ENCODE measurements around the gene CFAP47.
A peak's percentile ranks its signal among the peaks of the same experiment; 100 is the strongest.
"Not testable (repeated sequence)": the region's sequence is repeated elsewhere in the genome, so short reads cannot be mapped to it uniquely, and the experiment has no call there.

The CFAP47 gene, protein sequence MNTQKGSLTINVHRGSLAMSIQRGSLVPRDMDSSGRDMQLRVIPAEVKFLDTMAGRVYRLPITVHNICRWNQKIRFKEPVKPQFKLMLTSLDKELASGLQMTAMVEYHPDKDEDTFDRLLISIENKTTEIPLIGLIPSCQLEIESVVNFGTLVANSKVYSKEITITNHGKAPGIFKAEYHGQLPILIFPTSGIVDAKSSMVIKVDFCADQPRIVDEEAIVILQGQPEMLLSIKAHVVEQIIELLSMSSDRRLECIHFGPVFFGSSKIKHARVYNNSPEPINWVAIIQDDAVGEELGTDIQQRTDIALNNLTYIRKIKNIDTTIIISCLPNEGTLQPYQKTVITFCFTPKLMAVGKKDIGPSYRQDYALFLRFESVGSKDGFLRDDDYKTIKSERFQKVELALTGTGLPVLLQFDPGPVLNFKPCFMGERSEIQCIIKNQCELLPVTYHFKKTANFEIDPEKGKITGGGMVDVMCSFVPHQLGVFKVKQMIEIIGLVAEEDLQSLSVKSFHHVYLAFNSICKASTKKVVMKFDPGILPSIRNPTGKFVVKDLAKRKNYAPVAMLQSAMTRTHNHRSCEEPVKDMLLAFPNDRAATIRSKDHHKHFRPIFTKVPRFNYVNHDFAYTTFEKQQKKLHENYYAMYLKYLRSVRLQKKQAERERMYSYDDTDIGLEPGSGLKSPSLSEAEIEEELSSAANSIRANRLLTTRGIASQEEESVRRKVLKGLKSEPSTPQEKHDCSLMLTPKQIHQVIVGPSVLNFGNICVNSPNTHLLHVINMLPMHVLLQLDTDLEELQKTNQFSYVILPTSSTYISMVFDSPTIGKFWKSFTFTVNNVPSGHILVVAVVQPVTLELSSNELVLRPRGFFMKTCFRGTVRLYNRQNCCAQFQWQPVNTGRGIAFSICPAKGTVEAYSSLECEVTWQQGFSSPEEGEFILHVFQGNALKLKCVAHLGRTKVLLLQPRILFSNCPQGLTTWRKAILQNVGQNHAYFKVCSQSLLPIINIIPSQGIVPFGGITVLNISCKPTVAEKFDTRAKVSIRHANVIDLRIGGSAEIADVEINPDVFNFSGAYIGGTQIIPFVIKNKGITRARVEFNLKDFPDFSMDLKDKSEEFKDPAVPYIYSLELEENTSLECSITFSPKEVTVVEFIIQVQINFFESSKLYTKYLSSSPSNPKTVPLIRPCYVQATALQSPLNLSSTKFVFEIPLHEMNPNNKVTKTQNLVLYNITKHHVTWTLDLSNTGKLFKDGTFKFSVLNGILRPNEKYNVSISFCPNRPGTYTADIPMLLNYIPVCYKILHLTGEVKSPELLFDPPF (N-terminal part only)

DNA sequence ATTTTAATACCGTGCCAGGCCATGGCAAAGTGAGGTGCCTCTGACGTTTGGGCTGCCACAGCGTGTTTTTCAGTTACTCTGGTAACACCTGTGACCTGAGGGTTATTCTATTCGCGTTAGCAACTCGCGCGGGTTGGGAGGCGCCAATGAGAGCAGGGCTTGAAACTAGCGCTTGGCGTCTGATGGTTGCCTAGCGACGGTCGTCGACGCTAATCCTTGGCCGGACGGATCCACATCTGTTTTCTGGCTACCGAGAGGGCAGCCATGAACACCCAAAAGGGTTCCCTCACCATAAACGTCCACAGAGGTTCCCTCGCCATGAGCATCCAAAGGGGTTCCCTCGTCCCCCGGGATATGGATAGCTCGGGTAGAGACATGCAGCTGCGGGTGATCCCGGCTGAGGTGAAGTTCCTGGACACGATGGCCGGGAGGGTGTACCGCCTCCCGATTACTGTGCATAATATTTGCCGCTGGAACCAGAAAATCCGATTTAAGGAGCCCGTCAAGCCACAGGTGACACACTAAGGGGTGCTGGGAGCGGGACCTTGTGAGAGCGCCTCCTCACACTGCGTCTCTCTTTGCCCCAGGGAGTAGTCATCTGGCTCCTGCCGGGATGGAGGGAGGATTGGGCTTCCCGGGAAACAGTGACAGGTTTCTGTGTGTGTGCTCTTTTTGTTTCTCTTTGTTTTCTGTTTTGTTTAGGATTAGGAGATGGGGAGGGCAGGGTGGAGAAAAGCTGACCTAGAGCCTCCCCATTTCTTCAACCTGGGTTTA, at the start of gene CFAP47:
TSS of gene CFAP47 (plus strand) at position 199 of the 774 bp plus-strand sequence. CDS start at position 265, 66 bp downstream.
- no peak for DNase-seq (ENCODE audit: low spot score)

DNA sequence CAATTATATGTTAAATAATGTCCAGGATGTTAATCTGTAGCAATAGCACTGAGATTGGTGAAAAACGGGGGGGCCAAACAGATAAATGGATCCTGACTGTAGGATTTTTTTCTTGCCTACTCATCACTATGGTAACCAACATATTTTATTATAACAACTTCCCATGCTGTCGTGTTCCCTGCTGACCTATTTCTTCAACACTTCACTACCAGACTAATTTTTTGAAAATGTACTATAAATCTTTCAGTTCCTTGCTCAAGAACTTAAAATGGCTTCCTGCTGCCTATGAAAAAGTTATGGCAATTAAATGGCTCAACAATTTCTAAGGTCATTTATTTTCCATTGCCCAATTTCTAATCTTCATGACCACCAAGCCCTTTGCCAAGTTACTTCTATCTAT, 38.9 kb upstream of the CFAP47 start:
- DNase-seq (ENCODE audit: low spot score) = no peak

DNA sequence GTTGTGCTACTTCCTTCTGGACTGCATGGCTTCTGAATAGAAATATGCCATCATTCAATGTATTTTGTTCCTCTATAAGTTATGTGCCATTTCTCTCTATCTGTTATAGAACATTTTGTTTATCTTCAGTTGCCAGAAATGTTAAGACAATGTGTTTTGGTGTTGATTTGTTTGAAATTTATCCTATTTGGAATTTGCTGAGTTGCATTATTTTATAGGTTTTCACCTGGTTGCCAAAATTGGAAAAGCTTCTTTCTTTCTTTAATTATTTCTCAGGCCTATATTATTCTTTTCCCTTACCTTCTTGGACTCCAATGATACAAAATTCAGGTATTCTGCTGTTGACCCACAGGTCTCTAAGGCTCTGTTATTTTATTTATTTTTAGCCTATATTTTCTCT, 33.4 kb upstream of the CFAP47 start:
- no peak for DNase-seq (ENCODE audit: low spot score)

DNA sequence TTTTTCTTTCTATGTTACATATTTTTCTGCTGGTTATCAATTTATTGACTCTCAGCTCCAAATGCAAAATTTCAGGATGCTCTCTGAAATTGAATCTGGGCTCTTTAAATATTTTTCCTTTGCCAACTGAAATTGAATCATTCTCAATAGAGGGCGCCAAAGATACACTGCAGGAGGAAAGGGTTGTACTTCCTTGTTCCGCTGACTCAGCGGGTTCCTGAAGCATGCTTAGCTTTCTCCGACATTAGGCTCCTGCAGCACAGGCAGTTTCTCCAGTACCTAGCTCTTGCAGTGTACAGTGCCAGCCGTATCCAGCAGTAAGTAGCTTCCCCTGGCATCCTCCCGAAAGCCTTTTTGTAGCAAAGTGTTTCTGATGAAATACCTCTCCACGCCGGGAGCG, 28.8 kb upstream of the CFAP47 start:
- DNase-seq (ENCODE audit: low spot score) = peak; percentile 3

DNA sequence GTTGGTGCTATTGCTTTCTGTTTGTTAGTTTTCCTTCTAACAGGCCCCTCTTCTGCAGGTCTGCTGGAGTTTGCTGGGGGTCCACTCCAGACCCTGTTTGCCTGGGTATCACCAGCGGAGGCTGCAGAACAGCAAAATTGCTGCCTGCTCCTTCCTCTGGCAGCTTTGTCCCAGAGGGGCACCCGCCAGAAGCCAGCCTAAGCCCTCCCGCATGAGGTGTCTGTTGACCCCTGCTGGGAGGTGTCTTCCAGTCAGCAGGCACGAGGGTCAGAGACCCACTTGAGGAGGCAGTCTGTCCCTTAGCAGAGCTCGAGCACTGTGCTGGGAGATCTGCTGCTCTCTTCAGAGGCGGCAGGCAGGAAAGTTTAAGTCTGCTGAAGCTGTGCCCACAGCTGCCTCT, 67.3 kb downstream of the CFAP47 start:
- not testable (repeated sequence) for DNase-seq (ENCODE audit: low spot score)

DNA sequence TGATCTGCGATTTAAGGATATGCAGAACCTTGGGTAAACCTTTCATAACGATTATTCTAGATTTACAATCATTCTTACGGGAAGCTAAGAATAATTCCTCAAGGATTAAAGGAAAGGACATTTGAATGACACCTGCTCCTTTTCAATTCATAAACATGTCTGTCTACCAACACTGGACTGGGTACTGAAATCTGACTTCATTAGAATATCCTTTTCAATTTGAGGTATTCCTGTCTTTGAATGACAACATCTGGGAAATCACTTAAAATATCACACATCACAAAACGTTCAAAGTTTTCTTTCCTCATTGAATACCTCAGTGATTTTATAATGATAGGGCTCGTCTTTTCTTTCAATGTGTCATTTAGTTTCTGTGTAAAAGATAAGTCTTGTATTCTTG, 87.7 kb downstream of the CFAP47 start:
- DNase-seq (ENCODE audit: low spot score) = no peak

DNA sequence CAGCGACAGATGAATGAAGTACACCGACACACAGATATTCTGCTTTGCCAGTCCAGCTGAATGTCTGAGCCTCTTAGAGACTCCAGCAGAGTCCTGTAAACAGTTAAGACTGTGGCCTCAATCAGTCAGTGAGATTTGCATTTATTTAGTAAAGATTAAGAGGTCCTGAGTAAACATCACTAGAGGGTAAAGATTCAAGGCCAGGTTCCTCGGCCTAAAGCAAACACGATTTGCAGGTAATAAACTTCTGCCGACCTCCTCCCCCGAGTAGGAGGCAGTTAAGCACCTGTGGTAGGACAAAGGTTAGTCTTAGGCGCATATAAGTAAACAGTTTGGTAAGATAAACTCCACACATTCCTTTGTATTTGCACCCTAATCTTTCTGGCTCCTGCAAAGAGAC, 99.6 kb downstream of the CFAP47 start:
- DNase-seq (ENCODE audit: low spot score) = no peak

DNA sequence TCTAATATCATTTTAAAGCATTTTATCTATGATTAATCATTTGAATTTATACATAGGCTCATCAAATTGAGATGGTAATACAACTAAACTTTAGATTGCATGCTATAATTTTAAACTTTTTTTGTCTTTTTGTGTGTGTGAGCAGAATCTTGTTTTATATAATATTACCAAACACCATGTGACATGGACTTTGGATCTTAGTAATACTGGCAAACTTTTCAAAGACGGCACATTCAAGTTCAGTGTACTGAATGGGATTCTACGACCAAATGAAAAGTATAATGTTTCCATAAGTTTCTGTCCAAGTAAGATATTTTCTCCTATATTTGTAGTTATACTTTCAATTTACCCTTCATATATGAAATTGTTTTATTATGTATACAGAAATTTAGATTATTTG, 116.0 kb downstream of the CFAP47 start:
- DNase-seq (ENCODE audit: low spot score) = no peak

DNA sequence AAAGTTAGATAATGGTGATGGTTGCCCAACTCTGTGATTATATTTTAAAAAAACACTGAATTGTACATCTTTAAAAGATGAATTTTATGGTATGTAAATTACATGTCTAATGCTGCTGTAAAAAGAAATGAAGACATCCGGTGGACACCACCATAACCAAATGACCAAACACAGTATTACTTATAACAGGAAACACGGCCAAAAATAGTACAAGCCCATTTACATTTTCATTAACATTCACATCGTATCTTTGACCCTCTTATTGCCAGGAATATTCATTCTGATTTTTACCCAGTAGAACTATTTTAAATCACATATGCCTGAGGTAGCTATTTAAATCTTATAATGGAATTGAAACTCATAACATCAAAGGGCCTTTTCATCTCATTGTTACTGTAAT, 143.2 kb downstream of the CFAP47 start:
- no peak for DNase-seq (ENCODE audit: low spot score)

DNA sequence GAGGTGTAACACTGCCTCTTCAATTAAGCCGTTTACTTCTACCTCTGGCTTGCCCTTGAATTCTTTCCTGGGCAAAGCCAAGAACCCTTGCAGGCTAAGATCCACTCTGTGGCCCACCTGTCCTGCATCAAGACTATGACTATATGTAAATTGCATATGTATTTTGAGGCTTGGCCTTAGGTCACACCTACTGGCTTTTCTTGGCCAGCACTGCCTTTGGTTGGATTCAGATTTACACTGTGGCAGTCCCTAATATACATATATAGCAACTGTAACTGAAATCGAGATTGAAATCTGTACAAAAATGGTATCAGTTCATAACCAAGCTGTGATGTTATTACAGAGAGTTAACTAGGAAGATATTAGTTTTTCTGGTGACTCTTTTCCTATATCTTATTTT, 151.5 kb downstream of the CFAP47 start:
- DNase-seq (ENCODE audit: low spot score) = no peak

DNA sequence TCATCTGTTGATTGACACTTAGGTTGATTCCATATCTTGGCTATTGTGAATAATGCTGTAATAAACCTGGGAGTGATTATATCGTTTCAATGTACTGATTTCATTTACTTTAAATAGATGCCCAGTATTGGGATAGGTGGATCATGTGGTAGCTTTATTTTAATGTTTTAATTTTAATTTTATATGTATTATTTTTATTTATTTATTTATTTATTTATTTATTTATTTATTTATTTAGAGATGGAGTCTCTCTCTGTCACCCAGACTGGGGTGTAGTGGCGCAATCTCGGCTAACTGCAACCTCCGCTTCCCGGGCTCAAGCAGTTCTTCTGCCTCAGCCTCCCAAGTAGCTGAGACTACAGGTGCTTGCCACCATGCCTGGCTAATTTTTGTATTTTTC, 155.5 kb downstream of the CFAP47 start:
- DNase-seq (ENCODE audit: low spot score) = not testable (repeated sequence)

DNA sequence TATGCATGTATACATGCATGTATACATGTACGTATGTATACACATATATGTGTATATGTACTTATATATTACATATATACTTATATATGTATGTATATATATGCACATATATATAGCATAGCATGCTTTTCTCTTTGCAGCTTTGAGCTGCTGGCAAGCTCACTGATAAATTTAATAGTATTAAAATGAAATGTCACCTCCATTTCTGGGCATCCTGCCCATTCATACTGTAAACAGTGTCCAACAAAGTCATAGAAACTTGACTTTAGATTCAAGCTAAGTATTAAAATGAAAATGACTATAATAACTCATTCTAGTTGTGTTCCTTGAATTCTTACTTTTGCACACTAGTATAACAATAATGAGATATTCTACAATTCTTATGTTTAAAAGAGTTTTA, 163.7 kb downstream of the CFAP47 start:
- no peak for DNase-seq (ENCODE audit: low spot score)

DNA sequence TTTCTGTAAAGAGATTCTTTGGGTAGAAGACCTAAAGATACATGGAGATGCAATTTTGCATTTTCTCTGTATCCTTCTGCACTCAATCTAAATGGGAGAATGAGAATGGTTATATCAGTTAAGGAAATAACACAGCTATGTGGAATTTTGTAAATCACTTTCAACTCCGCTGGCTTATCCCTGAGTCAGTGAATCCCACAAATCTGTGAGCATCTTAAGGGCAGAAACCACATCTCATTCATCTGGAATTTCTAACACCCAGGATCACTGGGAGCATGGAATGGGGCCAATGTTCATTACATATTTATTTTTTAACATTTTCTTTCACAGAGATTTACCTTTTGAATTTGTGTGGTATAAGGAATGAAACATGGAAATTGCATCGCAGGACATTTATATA, 167.8 kb downstream of the CFAP47 start:
- no peak for DNase-seq (ENCODE audit: low spot score)

DNA sequence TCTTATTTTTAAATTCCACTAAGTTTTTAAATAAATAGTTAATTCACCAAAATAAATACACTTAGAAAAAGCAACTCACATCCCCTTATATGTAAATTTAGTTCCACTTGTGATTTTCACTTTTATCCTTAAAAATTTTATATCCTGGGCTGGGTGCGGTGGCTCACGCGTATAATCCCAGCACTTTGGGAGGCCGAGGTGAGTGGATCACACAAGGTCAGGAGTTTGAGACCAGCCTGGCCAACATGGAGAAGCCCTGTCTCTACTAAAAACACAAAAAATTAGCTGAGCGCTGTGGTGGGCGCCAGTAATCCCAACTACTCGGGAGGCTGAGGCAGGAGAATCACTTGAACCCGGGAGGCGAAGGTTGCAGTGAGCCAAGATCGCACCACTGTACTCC, 169.4 kb downstream of the CFAP47 start:
- not testable (repeated sequence) for DNase-seq (ENCODE audit: low spot score)

DNA sequence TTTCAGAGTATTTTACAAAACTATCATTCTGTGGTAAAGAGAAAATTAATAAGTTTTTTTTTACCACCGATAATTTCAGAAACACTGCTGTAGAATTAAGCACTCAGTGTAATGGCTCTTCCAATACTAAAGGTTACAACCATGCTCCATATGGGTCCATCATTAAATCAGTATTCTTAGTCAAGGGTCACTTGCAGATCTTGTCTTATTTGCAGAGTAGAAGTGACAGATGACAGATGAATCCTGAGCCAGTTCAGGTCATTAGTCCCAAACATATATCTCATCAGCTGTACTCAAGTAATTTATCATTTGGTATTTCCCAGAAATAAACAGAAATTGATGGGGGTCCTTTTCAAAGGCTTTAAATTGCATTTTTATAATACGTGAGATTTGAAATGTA, 182.9 kb downstream of the CFAP47 start:
- no peak for DNase-seq (ENCODE audit: low spot score)

DNA sequence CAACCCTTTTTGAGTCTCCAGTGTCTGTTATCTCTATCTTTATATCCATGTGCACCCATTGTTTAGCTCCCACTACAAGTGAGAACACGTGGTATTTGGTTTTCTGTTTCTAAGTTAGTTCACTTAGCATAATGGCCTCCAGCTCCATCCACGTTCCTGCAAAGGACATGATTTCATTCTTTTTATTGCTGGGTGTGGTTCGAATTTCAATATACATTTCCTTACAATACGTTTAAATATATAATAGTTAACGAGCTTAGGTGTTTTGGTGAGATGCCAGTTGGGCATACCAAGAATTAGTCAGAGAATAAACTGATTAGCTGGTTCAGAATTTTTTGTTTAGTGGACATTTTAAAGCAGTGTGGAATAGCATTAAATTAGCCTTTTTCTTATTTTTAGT, 196.7 kb downstream of the CFAP47 start:
- DNase-seq (ENCODE audit: low spot score) = no peak

DNA sequence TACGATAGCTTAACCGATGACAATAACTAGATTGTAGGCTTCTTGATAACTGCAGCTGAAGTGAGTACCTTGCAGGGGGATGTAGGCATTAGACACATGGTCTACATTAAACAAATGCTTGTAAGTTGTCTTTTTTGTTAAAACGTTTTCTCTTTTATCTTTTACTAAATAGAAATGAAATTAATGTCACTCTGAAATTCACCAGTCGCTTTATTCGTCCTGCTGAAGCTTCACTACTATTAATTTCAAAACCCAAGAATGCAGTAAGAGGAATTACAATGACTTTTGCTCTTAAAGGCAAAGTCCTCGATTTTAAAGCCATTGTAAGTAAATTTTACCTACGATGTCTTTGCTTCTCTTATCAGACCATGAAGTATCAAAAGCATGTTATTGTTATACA, 239.7 kb downstream of the CFAP47 start:
- DNase-seq (ENCODE audit: low spot score) = no peak

DNA sequence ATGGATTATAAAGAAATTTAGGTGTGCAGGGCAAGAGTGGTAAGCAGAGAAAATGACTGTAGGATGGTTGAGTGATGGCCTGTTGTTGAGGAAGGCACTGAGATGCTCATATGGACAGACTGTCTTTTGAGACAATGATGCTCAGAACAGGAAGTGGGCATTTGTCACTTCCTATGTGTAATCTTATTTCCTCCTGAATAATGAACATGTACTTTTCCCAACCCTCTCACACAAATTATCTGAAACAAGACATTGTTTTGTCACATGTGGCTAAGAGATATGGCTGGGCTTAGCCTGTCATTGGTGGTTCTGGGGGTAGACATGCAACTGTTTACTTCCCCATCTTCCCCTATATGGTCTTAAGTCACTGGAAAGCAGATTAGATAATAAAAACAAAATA, 240.5 kb downstream of the CFAP47 start:
- no peak for DNase-seq (ENCODE audit: low spot score)

DNA sequence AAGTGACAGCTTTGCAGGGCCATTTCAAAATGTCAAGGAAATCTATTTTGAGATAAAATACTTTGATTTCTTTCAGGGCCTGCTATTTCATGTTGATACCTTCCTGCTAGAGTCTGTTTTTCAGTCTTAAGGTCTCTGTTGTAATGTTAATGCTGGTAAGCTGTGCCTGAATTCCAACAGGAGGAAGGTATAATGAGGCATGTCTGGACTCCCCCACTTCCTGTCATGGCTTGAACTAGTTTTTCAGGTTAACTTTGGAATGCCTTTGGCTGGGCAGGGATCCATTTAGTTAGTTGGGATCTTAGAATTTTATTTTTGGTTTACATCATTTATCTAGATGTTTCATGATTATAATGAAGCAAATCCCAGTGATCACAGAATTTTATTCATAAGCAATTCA, 279.0 kb downstream of the CFAP47 start:
- DNase-seq (ENCODE audit: low spot score) = no peak

DNA sequence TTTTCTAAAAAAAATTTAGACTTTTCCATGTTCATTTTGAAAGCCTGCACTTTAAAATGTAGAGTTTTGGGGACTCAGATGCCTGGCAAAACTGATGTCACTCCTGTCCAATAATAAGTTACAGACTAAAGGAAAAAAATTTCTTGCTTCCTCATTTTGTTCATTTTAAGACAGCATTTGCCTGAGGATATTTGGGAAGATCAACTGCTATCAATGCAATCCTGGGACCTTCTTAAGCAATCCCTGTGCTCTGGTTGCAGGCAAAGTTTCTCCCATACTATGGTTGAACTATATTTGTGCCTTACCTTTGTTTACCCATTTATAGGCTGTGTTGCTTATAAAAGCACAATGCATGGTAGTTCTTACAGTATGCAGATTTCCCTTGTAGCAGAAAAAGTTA, 280.4 kb downstream of the CFAP47 start:
- DNase-seq (ENCODE audit: low spot score) = no peak

DNA sequence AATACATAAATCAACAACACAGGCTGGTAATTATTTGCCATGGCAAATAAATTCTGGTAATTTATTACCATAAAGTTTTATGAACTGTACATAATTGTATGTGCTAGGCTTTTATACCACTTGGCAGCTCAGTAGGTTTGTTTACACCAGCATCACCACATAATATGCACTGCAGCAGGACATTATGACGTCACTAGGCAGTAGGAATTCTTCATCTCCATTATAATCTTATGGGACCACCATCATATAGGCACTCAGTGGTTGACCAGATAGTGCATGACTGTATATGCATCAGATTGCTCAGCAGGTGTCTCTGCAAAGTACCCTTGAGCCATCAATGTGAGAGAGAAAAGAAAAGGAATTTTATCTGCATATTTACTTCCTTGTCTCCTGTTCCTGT, 295.4 kb downstream of the CFAP47 start:
- DNase-seq (ENCODE audit: low spot score) = no peak

DNA sequence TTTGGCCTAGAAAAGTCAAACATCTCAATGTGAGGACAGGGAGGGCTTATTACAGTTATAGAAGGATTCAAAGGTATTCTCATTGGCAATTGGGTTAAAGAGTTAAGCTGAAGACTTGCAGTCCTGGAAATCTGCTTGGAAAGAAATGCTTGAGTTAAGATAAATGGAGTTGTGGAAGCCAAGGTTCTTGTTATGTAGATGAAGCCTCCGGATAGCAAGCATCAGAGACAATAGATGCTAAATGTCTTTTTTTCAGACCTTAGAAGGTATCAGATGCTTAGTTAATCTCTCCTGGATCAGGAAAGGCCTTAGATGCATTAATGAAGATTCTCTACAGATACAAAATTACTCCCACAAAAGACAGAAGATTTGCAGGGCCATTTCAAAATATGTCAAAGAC, 299.3 kb downstream of the CFAP47 start:
- DNase-seq (ENCODE audit: low spot score) = no peak
